ENCODE results near the gene MEGF11. TPM values are rescaled to one million over a fixed set of nuclear protein-coding genes. Genes with fewer than 3 reads are reported as not detected.

Gene MEGF11
- polyA plus RNA-seq, 3 donors, result 2.6 to 3.5 (median 2.7) TPM

GRCh38 chr15:65945616-65946015 lies 307.9 kb downstream of the MEGF11 start:
- no peak for DNase-seq

DNA sequence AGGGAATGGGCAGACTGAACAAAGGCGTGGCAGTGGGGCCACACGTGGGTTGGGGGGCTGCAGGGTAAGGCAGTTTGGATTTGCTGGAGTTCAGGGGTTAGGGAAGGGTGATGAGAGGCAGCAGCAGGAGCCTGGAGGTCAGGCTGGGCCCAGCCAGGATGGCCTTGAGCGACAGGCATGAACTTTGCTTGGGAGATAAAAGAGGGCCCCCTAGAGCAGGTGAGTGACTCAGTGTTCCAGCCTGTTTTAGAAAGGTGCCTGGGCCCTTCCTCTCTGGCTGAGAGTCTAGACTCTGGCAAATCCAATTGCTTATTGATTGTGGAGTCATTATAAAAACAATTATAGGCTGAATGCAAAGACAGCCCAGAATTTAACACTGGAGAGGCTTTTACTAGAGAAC lies 309.1 kb downstream of the MEGF11 start:
- no peak for DNase-seq

- no peak for DNase-seq
These were observed 311.1 kb downstream of the MEGF11 start for GRCh38 chr15:65942436-65942835.

GRCh38 chr15:65940618-65940909 lies 313.0 kb downstream of the MEGF11 start:
- DNase-seq, result no peak

GRCh38 chr15:65939901-65940617 lies 313.5 kb downstream of the MEGF11 start:
- no peak for DNase-seq

GRCh38 chr15:65938604-65939003 lies 314.9 kb downstream of the MEGF11 start:
- DNase-seq, result no peak

DNA sequence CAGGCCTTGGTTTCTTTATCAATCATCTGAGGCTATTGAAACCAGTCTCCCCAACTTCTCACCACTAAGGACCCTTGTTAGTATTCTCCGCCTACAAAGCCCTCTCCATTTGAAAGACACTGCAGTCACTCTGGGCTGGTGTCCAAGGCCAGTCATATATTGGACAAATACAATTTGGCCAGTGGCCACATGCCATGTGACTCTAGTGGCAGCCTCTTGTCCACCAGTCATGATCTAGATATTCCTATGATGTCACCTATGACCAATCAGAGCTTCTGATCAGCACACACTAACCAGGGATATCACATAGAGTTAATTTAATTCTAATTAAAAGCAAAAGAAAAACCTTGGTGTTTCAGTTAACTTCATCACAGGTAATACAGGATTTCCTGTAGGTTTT lies 316.1 kb downstream of the MEGF11 start:
- DNase-seq, result no peak

DNA sequence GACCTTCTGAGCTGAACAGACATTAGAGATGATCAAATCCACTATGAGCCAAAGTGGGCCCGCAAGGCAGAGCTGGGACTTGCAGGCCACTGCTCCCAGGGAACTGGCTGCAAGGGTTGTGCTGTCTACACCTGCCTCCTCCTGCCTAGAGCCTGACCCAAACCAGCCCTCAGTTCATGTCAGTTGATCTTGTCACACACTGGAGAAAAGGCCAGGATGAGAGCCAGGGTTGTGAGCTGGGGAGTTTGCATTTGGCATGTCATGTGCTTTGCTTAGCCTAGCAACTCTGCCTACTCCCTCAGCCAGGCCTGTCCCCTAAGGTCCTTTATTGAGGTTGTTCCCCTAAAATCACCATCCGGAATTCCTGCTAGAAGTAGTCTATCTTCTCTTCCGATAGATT lies 316.5 kb downstream of the MEGF11 start:
- DNase-seq, result no peak

- DNase-seq, result no peak
These were observed 317.3 kb downstream of the MEGF11 start for GRCh38 chr15:65936282-65936681.

DNA sequence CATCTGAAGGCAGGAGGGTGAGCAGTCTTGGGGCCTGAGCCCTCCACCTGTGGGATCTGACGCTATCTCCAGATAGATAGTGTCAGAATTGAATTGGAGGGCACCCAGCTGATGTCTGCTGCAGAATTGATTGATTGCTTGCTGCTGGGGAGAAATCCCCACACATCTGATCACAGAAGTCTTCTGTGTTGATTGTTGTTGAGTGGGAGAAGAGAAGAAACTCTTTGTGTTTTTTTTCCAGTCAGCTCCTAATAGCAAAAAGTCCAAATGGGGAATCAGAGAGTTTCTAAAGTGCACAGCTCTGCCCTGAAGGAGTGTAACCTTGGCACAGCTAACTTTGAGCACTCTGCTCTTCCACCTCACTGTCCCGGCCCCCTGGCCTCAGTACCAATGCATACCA lies 318.2 kb downstream of the MEGF11 start:
- DNase-seq, result no peak

GRCh38 chr15:65931221-65931620 lies 322.3 kb downstream of the MEGF11 start:
- DNase-seq, result no peak

- no peak for DNase-seq
These were observed 323.4 kb downstream of the MEGF11 start for GRCh38 chr15:65930134-65930533.

GRCh38 chr15:65929573-65929972 lies 324.0 kb downstream of the MEGF11 start:
- DNase-seq, result no peak

DNA sequence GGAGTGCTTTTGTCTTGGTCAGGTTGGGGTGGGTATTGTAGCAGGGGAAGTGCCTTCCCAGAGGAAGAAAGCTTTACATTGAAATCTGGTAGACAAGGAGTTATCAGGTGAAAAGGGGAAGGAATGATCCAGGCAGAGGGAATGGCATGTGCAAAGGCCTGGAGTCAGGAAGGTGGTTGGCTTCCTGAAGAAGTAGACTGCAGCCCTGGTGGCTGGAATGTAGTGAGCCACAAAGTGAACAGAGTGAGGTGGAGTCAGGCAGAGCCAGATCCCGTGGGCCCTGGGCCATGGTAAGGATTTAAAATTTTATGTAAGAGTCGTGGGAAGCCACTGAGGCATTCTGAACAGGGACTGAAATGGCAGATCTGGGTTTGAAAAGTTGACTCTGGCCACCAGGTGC lies 326.0 kb downstream of the MEGF11 start:
- DNase-seq, result no peak

GRCh38 chr15:65926899-65927298 lies 326.7 kb downstream of the MEGF11 start:
- no peak for DNase-seq

DNA sequence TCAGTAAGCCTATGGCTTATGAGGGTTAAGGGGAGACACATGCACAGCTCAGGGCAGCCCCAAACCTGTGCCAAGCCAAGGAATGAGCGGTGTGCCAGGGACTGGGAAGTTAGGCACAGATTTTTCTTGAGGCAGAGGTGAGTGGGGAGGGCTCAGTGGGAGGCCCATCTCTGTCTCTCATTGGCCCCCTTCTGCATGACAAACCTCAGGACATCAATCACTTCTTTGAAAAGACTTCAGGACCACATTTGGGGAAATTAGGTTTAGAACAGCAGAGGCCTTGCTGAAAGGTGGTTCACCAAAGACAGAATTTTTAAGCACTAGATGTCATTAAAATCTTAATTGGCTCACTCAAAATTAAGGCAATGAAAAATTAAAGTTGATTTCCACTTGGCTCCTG lies 327.1 kb downstream of the MEGF11 start:
- no peak for DNase-seq

DNA sequence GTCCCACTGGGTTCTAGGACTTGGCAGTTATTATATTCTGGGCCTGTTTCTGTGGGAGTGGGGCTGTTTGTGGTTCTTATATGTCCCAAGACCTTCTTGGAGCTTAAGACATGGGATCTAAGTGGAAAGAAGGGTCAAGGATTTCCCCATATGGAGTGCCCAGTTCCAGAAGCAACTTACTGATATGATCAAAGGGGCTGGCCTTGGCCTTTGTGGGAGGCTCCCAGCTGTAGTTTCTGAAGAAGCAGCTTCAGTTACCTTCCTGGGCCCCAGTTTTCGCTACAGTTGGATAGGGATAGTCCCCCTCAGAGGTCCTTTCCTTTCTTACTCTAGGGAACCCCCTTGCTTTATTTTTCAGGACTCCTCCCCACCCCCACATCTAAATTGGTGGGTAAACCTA lies 328.2 kb downstream of the MEGF11 start:
- no peak for DNase-seq

GRCh38 chr15:65924004-65924403 lies 329.5 kb downstream of the MEGF11 start:
- DNase-seq, result no peak

DNA sequence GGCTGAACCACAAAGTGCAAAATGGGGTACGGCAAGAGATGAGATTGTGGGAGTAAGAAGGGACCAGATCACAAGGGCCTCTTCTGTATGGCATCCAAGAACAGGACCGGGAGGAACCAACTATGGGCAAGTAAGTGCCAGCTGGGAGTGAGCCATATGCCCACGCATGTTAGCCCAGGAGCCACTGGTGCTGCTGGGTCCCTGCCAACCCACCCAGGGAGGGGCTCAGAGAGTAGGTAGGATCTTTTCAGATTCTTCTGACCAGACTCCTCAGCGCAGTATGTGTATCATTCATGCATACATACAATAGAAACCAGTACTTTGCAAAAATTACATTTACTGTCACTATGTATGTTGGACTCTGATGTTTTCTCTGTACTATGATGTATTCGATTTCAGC lies 330.3 kb downstream of the MEGF11 start:
- DNase-seq, result no peak

DNA sequence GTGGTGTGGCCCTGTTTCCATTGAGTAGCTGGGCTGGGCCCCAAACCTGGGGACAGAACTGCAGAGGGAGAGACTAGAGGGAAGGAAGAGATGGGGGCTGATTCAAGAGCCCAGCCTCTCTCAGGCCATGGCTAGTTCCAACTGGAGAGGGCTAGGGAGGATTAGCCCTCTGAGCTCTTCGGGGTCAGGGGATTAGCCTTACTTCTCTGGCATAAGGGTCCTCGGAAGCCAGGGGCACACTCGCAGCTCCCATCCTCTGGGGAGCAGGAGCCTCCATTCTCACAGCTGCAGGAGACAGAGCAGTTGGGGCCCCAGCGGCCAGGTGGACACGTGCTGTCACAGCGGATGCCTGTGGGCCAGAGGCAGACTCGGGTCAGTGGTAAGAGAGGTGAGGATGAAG lies 330.9 kb downstream of the MEGF11 start:
- DNase-seq, result no peak

GRCh38 chr15:65921780-65922179 lies 331.8 kb downstream of the MEGF11 start:
- DNase-seq, result no peak

DNA sequence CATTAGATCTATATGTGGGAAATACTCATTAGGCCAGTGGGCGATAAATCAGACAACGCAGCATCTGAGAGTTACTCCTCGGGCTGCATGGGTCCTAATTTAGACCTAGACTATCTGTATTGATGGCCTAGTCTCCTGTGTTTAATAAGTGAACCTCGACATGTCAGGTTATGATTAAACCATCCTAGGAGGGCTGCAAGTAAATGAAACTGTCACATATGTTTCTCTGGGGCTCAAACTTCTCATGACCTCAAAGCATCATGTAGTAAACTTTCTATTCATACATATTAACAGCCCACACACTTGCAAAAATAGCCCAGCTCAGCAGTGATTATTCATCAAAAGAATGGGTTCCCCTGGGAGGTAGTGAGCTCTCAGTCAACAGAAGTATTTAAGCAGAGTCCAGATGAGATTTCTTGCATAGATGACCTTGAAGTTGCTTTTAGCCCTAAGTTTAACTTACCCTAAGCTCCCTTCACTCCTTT lies 332.7 kb downstream of the MEGF11 start:
- no peak for DNase-seq

- no peak for DNase-seq
These were observed 333.4 kb downstream of the MEGF11 start for GRCh38 chr15:65920121-65920520.

- DNase-seq, result no peak
These were observed 334.2 kb downstream of the MEGF11 start for GRCh38 chr15:65919353-65919752.

DNA sequence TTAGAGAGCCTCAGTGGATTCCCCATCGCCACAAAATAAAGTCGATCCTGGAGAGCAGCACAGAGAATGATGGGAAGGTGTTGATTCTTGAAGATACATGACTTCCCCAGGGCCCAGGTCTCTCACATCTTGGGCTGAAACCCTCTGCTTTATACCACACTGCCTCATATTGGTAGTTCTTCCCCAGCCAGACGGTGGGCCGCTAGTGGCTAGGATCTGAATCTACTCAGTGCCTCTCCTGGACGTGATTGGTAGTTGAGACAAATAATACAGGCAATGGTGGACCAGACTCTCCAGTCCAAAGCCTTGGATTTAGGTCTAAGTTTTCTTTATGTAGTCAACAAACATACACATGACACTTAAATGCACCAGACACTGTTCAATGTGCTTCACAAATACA lies 334.6 kb downstream of the MEGF11 start:
- DNase-seq, result no peak
